SJSA1 (cell line): ENCODE data around the gene ANGPTL2. TPM values are rescaled to one million over a fixed set of nuclear protein-coding genes. Genes with fewer than 3 reads are reported as not detected.

Source experiments
- DNase-seq, 2 experiments: peaks; one replicate each; pipeline ENCODE4 v3.0.0-alpha.2; 2015 to 2020; ENCODE audit warnings: low spot score in 2 of 2, low read depth in 1 of 2
- H3K27ac ChIP-seq: fragments of 250-450 bp; sonication (Bioruptor Pico); 2 replicates; pipeline ENCODE4 v1.5.1; 2020; ENCODE audit warnings: mild to moderate bottlenecking, moderate library complexity
- H3K27me3 ChIP-seq: fragments of 250-450 bp; sonication (Bioruptor Pico); replicated peaks from 2 replicates; pipeline ENCODE4 v1.5.1; 2020; ENCODE audit warnings: mild to moderate bottlenecking, moderate library complexity
- H3K36me3 ChIP-seq: fragments of 250-450 bp; sonication (Bioruptor Pico); 2 replicates; pipeline ENCODE4 v1.5.1; 2020; ENCODE audit warnings: mild to moderate bottlenecking
- H3K4me1 ChIP-seq: fragments of 250-450 bp; sonication (Bioruptor Pico); replicated peaks from 2 replicates; pipeline ENCODE4 v1.6.1; 2021; ENCODE audit warnings: mild to moderate bottlenecking
- H3K4me3 ChIP-seq: fragments of 250-450 bp; sonication (Bioruptor Pico); 2 replicates; pipeline ENCODE4 v1.5.1; 2020; ENCODE audit warnings: mild to moderate bottlenecking
- H3K9me3 ChIP-seq: fragments of 250-450 bp; sonication (Bioruptor Pico); replicated peaks from 2 replicates; pipeline ENCODE4 v1.5.1; 2020; ENCODE audit warnings: mild to moderate bottlenecking
- total RNA-seq: library from RNA; depleted of rRNA; stranded (reverse); fragments of >200 nt; shearing (Covaris generic); gene quantifications from 2 replicates; pipeline ENCODE4 v1.2.3, GENCODE V29; 2014; rRNA removed

ANGPTL2 gene
- total RNA-seq, 1 experiment from 2014 or later = 3.8 TPM

DNA sequence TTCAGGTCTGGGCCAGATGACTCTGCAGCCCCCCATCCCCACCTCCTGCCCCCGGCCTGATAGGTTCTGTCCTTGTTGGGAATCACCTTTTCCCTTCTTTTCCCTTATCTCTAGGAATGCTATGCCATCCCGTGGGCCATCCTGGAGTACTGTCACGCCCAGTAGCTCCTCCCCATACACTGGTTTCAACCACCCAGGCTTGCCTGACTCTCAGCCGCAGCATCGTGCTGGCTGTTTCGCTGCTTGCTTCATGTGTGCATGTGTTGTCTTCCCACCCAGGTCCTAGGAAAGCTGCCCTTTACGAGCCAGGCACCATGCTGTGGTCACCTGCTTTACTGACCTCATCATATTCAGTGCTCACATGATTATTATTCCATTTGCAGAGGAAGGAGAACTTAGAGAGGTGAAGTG, 71.8 kb downstream of the ANGPTL2 start:
- Histone ChIP-seq H3K36me3 (no peaks in the 10 kb centered on the region), H3K4me3 (no peak overlapping the region), H3K27ac (no peak overlapping the region), H3K9me3 (no peaks in the 10 kb centered on the region), H3K4me1 (peaks cover 14% of the 10 kb centered on the region), H3K27me3 (no peaks in the 10 kb centered on the region)
- DNase-seq = no peak

DNA sequence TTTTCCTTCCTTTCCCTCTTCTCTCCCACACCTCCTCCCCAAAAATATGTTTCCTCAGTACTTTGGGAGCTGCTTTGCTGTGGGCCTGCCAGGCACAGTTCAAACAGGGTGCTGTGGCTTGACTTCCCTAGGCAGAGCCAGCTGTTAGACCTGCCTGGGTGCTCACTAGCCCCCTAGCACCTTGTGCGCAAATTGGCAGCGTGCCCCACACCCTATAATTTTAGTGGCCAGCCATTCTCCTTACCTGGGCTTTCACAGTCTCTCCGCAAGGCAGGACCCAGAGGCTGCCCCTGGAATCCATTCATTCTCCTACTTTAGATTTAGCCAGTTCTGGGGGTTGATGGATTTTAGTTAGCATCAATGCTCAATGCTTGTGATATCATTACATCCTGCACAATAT, 72.3 kb downstream of the ANGPTL2 start:
- no peaks in the 10 kb centered on the region for H3K9me3 ChIP-seq
- H3K27ac ChIP-seq = 0 out of 2 replicates have a peak overlapping the region, but pooled peaks have one; percentile 5
- no peak for DNase-seq
- no peaks in the 10 kb centered on the region for H3K27me3 ChIP-seq
- no peak overlapping the region for H3K4me3 ChIP-seq
- H3K4me1 ChIP-seq = peaks cover 14% of the 10 kb centered on the region
- no peaks in the 10 kb centered on the region for H3K36me3 ChIP-seq

DNA sequence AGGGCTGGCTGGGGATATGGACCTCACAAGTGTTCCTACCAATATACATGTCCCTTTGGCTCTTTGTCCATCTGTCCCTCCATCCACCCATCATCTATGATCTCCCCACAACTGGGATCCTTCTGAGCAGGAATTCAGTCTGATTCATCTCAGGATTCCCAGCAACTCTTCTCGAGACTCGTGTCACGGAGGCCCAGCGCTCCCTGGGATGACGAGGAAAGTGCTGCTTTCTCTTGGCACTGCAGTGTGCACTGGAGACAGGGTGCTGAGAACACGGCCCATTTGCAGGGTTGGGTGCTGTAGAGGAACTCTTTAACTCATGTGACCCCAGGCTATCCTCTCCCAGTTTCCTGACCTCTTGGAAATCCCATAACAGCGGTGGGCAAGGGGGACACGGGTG, 72.9 kb downstream of the ANGPTL2 start:
- no peak for DNase-seq
- Histone ChIP-seq H3K27ac (peak overlapping the region; percentile 28; the same call in 1 of the 2 replicates), H3K36me3 (no peaks in the 10 kb centered on the region), H3K27me3 (no peaks in the 10 kb centered on the region), H3K9me3 (no peaks in the 10 kb centered on the region), H3K4me1 (peaks cover 14% of the 10 kb centered on the region), H3K4me3 (no peak overlapping the region)

DNA sequence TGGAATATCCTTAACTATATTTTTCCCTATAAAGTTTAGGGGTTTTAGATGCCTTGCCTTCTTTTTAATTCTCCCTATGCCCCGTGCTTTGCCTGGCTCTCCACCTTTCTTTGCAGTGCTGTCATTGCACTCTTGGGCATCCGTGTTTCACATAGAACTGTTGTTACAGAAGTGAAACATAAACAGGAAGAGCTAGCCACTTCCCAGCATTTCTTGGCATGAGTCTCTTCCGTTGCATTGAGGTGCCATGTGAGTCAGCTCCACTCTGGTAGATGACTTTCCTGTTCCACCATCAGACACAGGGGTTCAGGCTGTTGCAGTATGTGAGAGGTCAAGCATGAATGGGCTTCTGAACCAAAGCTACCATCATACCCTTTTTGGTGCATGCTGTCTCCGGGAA, 73.4 kb downstream of the ANGPTL2 start:
- Histone ChIP-seq H3K4me1 (peaks cover 14% of the 10 kb centered on the region), H3K4me3 (no peak overlapping the region), H3K36me3 (no peaks in the 10 kb centered on the region), H3K27ac (peak overlapping the region; percentile 28), H3K9me3 (no peaks in the 10 kb centered on the region), H3K27me3 (no peaks in the 10 kb centered on the region)
- peak; percentile 65 to 74 for DNase-seq

DNA sequence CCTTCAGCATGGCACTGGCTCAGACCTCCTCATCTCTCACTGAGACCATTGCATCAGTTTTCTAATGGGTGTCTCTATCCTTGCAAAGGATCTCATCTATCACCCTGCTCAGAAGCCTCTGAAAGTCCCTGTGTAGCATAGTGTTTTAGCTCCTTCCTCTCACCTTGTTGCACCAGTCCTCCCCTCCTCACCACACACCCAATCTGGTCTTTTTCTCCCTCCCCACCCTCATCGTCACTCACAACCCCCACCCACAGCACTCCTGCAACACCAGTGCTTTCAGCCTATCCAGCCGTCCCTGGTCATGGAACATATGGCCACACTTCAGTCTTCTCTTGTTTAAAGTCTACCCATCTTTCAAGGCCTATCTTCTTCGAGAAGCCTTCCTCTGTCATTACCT, 74.5 kb downstream of the ANGPTL2 start:
- Histone ChIP-seq H3K27ac (no peak overlapping the region), H3K4me3 (no peak overlapping the region), H3K9me3 (no peaks in the 10 kb centered on the region), H3K4me1 (peaks cover 14% of the 10 kb centered on the region), H3K27me3 (no peaks in the 10 kb centered on the region), H3K36me3 (no peaks in the 10 kb centered on the region)
- no peak for DNase-seq

DNA sequence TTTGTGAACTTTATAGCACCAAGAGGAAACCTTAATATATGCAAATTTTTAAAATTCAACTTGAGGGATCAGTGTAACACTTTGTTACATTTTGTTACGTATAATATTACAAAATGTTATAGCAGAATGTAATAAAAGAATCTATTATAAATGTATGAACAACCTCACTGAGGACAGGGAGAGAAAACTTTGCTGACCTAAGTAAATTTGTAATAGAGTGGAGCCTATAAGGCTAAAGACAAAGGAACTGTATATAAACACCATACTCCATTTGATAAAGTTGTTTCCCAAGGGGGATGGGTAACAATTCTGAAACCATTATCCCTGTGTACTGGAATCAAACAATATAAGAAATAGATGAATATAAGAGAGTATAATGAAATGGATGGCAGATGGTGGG, 77.3 kb downstream of the ANGPTL2 start:
- Histone ChIP-seq H3K27ac (no peak overlapping the region), H3K9me3 (no peaks in the 10 kb centered on the region), H3K36me3 (no peaks in the 10 kb centered on the region), H3K4me3 (no peak overlapping the region), H3K27me3 (no peaks in the 10 kb centered on the region), H3K4me1 (peaks cover 14% of the 10 kb centered on the region)
- no peak for DNase-seq

DNA sequence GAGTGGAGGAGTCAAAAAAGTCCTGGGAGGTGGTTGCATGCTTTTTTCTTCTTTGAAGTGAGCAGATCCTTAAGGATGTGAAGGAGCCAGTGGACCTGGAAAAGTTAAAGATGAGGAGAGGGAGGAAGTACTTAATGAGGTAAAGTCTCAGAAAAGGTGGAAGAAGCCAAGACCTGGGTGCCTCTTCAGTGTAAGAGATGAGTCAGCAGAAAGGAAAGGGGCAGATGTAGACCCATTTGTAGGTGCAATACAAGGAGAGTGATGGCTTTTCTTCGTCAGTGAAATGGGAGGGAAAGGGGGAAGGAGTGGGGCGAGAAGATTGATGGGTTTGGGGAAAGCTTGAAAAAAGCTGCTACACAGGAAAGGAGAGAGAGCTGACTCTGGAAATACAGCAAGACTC, 82.9 kb downstream of the ANGPTL2 start:
- Histone ChIP-seq H3K4me3 (no peak overlapping the region), H3K9me3 (no peaks in the 10 kb centered on the region), H3K36me3 (no peaks in the 10 kb centered on the region), H3K27me3 (no peaks in the 10 kb centered on the region), H3K4me1 (no peaks in the 10 kb centered on the region), H3K27ac (no peak overlapping the region)
- DNase-seq = no peak

DNA sequence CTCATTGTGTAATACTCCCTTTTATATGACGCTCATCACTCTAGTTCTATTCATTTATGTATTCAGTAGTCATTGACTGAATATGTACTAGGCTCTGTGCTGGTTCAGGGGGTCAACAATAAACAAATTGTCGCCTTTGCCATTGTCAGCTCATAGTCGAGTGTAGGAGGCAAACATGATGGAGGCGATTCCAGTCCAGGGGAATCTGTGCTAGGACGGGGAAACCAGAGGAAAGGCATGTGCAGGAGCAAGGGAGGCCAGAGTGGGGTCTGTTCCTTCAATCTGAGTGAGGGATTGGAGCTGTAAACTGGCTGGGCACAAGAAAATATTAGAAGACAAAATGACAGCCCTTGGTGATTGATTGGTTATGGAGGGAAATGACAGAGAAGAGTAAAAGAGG, 83.9 kb downstream of the ANGPTL2 start:
- Histone ChIP-seq H3K27me3 (no peaks in the 10 kb centered on the region), H3K4me3 (no peak overlapping the region), H3K27ac (no peak overlapping the region), H3K36me3 (no peaks in the 10 kb centered on the region), H3K9me3 (no peaks in the 10 kb centered on the region), H3K4me1 (no peaks in the 10 kb centered on the region)
- DNase-seq = no peak

Other genes with a start within 250 kb of the ANGPTL2 start
- 2.4 and 9.6 TPM in 2 replicates for gene RALGPS1, start 207.9 kb downstream of the ANGPTL2 start, total RNA-seq
- 0.22 and 2.0 TPM in 2 replicates for gene GARNL3, start 142.1 kb upstream of the ANGPTL2 start, total RNA-seq